ENCODE results near the gene LCOR. TPM values are rescaled to one million over a fixed set of nuclear protein-coding genes. Genes with fewer than 3 reads are reported as not detected.

LCOR gene
- total RNA-seq, 1 experiment from 2014 or later = 23.9 TPM

DNA sequence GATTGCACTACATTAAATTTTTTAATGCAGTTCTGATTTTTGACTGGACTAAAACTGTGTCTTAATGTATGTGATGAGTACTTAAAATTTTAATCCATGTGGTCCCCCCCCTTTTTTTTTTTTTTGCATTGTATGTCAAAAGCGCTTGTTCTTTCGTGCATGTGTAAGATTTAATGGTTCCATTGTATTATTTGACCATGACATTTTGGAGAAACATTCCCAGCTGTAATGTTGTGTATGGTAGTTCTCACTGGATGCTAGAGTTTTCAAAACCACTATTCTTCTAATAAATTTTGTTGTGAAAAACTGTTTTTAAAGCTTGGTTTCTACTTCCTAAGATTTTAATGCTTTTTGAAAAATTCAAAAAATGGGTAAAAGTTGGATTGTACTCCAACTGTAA is 132.0 kb downstream of the LCOR start (continued):
- no peak for TF ChIP-seq NR3C1 (CRISPR knock-in tag; conservative IDR thresholded peaks at IDR 0.05; ENCODE audit: low read depth)

DNA sequence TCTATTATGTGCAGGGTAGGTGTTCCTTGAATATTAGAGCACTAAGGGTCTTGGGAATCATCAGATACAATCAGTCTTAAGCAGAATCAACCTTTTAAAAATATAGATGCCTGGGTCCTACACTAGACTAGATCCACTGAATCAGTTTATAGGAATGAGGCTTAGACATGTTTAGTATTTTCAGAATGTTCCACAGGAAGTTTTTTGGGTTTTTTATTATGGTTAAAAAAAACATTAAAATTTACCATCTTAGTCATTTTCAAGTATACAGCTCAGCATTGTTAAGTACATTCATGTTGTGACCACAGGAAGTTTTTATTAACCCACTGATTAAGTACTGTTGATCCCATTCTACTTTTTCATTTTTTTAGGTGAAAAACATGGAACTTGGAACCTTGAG is 135.7 kb downstream of the LCOR start:
- no peak overlapping the region for H3K4me3 Mint-ChIP-seq
- DNase-seq (ENCODE audit: low spot score) (no peak), ATAC-seq (no peak)
- H3K27me3 Mint-ChIP-seq (ENCODE audit: low read depth) = no peaks in the 10 kb centered on the region
- no peaks in the 10 kb centered on the region for H3K9me3 Mint-ChIP-seq
- peaks cover 8% of the 10 kb centered on the region; the same call in 1 of the 2 replicates for H3K4me1 Mint-ChIP-seq
- TF ChIP-seq EMX1 (CRISPR knock-in tag; IDR thresholded peaks at IDR 0.05) (no peak), OVOL2 (CRISPR knock-in tag; IDR thresholded peaks at IDR 0.05; ENCODE audit: borderline replicate concordance) (no peak), MXD4 (CRISPR knock-in tag; IDR thresholded peaks at IDR 0.05; ENCODE audit: borderline replicate concordance) (no peak), GRHL2 (CRISPR knock-in tag; IDR thresholded peaks at IDR 0.05; ENCODE audit: insufficient replicate concordance, severe bottlenecking) (no peak)
- TF ChIP-seq, protein P1, sequence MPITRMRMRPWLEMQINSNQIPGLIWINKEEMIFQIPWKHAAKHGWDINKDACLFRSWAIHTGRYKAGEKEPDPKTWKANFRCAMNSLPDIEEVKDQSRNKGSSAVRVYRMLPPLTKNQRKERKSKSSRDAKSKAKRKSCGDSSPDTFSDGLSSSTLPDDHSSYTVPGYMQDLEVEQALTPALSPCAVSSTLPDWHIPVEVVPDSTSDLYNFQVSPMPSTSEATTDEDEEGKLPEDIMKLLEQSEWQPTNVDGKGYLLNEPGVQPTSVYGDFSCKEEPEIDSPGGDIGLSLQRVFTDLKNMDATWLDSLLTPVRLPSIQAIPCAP (CRISPR knock-in tag; IDR thresholded peaks at IDR 0.05) = no peak
- TF ChIP-seq, protein P2, sequence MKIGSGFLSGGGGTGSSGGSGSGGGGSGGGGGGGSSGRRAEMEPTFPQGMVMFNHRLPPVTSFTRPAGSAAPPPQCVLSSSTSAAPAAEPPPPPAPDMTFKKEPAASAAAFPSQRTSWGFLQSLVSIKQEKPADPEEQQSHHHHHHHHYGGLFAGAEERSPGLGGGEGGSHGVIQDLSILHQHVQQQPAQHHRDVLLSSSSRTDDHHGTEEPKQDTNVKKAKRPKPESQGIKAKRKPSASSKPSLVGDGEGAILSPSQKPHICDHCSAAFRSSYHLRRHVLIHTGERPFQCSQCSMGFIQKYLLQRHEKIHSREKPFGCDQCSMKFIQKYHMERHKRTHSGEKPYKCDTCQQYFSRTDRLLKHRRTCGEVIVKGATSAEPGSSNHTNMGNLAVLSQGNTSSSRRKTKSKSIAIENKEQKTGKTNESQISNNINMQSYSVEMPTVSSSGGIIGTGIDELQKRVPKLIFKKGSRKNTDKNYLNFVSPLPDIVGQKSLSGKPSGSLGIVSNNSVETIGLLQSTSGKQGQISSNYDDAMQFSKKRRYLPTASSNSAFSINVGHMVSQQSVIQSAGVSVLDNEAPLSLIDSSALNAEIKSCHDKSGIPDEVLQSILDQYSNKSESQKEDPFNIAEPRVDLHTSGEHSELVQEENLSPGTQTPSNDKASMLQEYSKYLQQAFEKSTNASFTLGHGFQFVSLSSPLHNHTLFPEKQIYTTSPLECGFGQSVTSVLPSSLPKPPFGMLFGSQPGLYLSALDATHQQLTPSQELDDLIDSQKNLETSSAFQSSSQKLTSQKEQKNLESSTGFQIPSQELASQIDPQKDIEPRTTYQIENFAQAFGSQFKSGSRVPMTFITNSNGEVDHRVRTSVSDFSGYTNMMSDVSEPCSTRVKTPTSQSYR (CRISPR knock-in tag; IDR thresholded peaks at IDR 0.05) = no peak
- TF ChIP-seq, protein P3, sequence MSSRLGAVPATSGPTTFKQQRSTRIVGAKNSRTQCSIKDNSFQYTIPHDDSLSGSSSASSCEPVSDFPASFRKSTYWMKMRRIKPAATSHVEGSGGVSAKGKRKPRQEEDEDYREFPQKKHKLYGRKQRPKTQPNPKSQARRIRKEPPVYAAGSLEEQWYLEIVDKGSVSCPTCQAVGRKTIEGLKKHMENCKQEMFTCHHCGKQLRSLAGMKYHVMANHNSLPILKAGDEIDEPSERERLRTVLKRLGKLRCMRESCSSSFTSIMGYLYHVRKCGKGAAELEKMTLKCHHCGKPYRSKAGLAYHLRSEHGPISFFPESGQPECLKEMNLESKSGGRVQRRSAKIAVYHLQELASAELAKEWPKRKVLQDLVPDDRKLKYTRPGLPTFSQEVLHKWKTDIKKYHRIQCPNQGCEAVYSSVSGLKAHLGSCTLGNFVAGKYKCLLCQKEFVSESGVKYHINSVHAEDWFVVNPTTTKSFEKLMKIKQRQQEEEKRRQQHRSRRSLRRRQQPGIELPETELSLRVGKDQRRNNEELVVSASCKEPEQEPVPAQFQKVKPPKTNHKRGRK (CRISPR knock-in tag; IDR thresholded peaks at IDR 0.05; ENCODE audit: borderline replicate concordance) = no peak
- TF ChIP-seq, protein P4, sequence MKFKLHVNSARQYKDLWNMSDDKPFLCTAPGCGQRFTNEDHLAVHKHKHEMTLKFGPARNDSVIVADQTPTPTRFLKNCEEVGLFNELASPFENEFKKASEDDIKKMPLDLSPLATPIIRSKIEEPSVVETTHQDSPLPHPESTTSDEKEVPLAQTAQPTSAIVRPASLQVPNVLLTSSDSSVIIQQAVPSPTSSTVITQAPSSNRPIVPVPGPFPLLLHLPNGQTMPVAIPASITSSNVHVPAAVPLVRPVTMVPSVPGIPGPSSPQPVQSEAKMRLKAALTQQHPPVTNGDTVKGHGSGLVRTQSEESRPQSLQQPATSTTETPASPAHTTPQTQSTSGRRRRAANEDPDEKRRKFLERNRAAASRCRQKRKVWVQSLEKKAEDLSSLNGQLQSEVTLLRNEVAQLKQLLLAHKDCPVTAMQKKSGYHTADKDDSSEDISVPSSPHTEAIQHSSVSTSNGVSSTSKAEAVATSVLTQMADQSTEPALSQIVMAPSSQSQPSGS (CRISPR knock-in tag; IDR thresholded peaks at IDR 0.05; ENCODE audit: borderline replicate concordance, low read depth) = no peak
- ChIA-PET CTCF (no interaction called here), POLR2A (no interaction called here)
- no peak overlapping the region for H3K27ac Mint-ChIP-seq
- H3K36me3 Mint-ChIP-seq = no peaks in the 10 kb centered on the region

DNA sequence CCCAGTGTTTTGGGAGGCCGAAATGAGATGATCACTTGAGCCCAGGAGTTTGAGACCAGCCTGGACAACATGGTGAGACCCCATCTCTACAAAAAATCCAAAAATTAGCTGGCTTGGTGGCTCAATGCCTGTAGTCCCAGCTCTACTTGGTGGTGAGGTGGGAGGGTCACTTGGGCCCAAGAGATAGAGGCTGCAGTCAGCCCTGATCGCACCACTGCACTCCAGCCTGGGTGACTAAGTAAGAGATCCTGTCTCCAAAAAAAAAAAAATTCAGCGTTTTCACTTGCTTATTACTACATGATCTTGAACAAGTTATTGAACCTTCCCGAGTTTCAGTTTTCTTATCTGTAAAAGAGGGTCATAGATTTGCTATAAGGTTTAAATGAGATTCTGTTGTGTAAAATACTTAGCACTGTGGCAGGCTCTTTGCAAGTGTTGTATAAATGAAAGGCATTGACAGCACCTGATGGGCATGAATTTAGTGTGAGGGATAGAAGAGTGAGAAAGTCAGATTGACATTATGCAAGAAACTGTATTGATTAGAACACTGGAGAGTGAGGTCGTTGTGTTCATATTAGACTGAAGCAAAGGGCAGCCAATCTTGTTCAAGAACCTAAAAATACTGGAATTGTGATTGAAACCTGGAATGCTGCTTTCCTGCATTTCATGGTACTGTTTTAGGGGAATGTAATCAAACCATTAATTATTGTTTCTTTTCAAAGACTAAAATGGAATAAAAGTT is 136.8 kb downstream of the LCOR start:
- no peaks in the 10 kb centered on the region for H3K36me3 Mint-ChIP-seq
- POLR2A ChIA-PET = no interaction called here
- TF ChIP-seq NFATC4 (CRISPR knock-in tag; IDR thresholded peaks at IDR 0.05) (no peak), ZNF423 (CRISPR knock-in tag; IDR thresholded peaks at IDR 0.05) (no peak), FOXK1 (CRISPR knock-in tag; IDR thresholded peaks at IDR 0.05) (no peak), MXD4 (CRISPR knock-in tag; IDR thresholded peaks at IDR 0.05; ENCODE audit: borderline replicate concordance) (no peak), NR2C2 (CRISPR knock-in tag; IDR thresholded peaks at IDR 0.05) (no peak), JUN (CRISPR knock-in tag; IDR thresholded peaks at IDR 0.05) (no peak), SMAD3 (CRISPR knock-in tag; IDR thresholded peaks at IDR 0.05; ENCODE audit: borderline replicate concordance) (no peak), NR1H2 (CRISPR knock-in tag; IDR thresholded peaks at IDR 0.05) (no peak), ZNF263 (CRISPR knock-in tag; IDR thresholded peaks at IDR 0.05; ENCODE audit: low read depth) (no peak), ZNF671 (CRISPR knock-in tag; IDR thresholded peaks at IDR 0.05) (no peak), FOXJ3 (CRISPR knock-in tag; IDR thresholded peaks at IDR 0.05; ENCODE audit: borderline replicate concordance) (no peak), EMX1 (CRISPR knock-in tag; IDR thresholded peaks at IDR 0.05) (no peak), RORB (CRISPR knock-in tag; IDR thresholded peaks at IDR 0.05) (no peak)
- TF ChIP-seq, protein P5, sequence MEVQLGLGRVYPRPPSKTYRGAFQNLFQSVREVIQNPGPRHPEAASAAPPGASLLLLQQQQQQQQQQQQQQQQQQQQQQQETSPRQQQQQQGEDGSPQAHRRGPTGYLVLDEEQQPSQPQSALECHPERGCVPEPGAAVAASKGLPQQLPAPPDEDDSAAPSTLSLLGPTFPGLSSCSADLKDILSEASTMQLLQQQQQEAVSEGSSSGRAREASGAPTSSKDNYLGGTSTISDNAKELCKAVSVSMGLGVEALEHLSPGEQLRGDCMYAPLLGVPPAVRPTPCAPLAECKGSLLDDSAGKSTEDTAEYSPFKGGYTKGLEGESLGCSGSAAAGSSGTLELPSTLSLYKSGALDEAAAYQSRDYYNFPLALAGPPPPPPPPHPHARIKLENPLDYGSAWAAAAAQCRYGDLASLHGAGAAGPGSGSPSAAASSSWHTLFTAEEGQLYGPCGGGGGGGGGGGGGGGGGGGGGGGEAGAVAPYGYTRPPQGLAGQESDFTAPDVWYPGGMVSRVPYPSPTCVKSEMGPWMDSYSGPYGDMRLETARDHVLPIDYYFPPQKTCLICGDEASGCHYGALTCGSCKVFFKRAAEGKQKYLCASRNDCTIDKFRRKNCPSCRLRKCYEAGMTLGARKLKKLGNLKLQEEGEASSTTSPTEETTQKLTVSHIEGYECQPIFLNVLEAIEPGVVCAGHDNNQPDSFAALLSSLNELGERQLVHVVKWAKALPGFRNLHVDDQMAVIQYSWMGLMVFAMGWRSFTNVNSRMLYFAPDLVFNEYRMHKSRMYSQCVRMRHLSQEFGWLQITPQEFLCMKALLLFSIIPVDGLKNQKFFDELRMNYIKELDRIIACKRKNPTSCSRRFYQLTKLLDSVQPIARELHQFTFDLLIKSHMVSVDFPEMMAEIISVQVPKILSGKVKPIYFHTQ (CRISPR knock-in tag; IDR thresholded peaks at IDR 0.05) = no peak
- TF ChIP-seq, protein P1 (CRISPR knock-in tag; IDR thresholded peaks at IDR 0.05) = no peak
- TF ChIP-seq, protein P6, sequence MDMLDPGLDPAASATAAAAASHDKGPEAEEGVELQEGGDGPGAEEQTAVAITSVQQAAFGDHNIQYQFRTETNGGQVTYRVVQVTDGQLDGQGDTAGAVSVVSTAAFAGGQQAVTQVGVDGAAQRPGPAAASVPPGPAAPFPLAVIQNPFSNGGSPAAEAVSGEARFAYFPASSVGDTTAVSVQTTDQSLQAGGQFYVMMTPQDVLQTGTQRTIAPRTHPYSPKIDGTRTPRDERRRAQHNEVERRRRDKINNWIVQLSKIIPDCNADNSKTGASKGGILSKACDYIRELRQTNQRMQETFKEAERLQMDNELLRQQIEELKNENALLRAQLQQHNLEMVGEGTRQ (CRISPR knock-in tag; IDR thresholded peaks at IDR 0.05) = no peak

More for the DNA sequence above, 136.8 kb downstream of the LCOR start:
- Mint-ChIP-seq H3K27me3 (ENCODE audit: low read depth) (no peaks in the 10 kb centered on the region), H3K4me3 (no peak overlapping the region), H3K27ac (no peak overlapping the region; the same call in 1 of the 2 replicates), H3K4me1 (peaks cover 8% of the 10 kb centered on the region; the same call in 1 of the 2 replicates), H3K9me3 (no peaks in the 10 kb centered on the region)
- ATAC-seq (no peak), DNase-seq (ENCODE audit: low spot score) (no peak)
- CTCF ChIA-PET = interaction anchor here (0.8 to 0.9 kb wide), 2 partner anchors 9 to 112 kb away, joined by 3 read pairs; no protein-coding TSS in a partner anchor
